Tibial nerve (tissue), 4 donors: ENCODE data around the gene SLX4. TPM values are rescaled to one million over a fixed set of nuclear protein-coding genes. Genes with fewer than 3 reads are reported as not detected.

ENCODE experiments used
- DNase-seq, 2 donors: peaks; one replicate each; pipeline ENCODE4 v3.0.0-alpha.2; 2019; ENCODE audit warnings: low spot score in 2 of 2
- H3K27ac ChIP-seq, 4 donors: fragments of 200-600 bp; sonication (generic) in 3 of 4; one replicate each; pipeline ENCODE4 v1.5.1; 2017 to 2019; ENCODE audit warnings: mild to moderate bottlenecking in 1 of 4
- H3K27me3 ChIP-seq, 2 donors: fragments of 200-600 bp; sonication (generic) in 1 of 2; one replicate each; pipeline versions ENCODE4 v1.5.1 to v1.6.0; 2017 to 2019
- H3K36me3 ChIP-seq, 3 donors: fragments of 200-600 bp; sonication (generic); one replicate each; pipeline ENCODE4 v1.5.1; 2018 to 2019
- H3K4me1 ChIP-seq, 4 donors: fragments of 200-600 bp; sonication (generic) in 3 of 4; one replicate each; pipeline ENCODE4 v1.5.1; 2017 to 2019
- H3K4me3 ChIP-seq, 4 donors: fragments of 200-600 bp; sonication (generic) in 3 of 4; one replicate each; pipeline ENCODE4 v1.5.1; 2017 to 2019; ENCODE audit warnings: mild to moderate bottlenecking in 1 of 4, moderate library complexity in 1 of 4
- H3K9me3 ChIP-seq, 4 donors: fragments of 200-600 bp; sonication (generic) in 3 of 4; one replicate each; pipeline ENCODE4 v1.5.1; 2017 to 2019
- CTCF ChIP-seq, 5 experiments: fragments of 200-600 bp in 3 of 5; fragments of 450-650 bp in 2 of 5; sonication (generic) in 3 of 5; IDR thresholded peaks; one replicate each; pipeline ENCODE4 v1.5.1; 2016 to 2019; ENCODE audit warnings: antibody characterized with exemption in 5 of 5, mild to moderate bottlenecking in 3 of 5, moderate library complexity in 2 of 5
- EP300 ChIP-seq, 2 donors: sonication (generic); formaldehyde crosslinking; IDR thresholded peaks; one replicate each; pipeline ENCODE4 v1.6.1; 2017; ENCODE audit warnings: antibody characterized with exemption in 2 of 2, mild to moderate bottlenecking in 1 of 2
- POLR2A ChIP-seq, 2 donors: fragments of 450-650 bp; IDR thresholded peaks; one replicate each; pipeline ENCODE4 v1.6.1; 2017; ENCODE audit warnings: antibody characterized with exemption in 2 of 2, mild to moderate bottlenecking in 2 of 2, moderate library complexity in 2 of 2
- WGBS, 2 donors: methylation state at CpG; one replicate each; pipeline ENCODE4 v1.1.5; 2018; 5-methylcytosine and 5-hydroxymethylcytosine counted together
- total RNA-seq, 4 donors: library from RNA; depleted of rRNA; stranded (reverse); fragments of >200 nt; gene quantifications; one replicate each; pipeline ENCODE4 v1.1.0, GENCODE V29; 2016

The SLX4 gene
- total RNA-seq, 4 donors from 2014 or later, result 4.8 to 8.1 (median 5.6) TPM

DNA sequence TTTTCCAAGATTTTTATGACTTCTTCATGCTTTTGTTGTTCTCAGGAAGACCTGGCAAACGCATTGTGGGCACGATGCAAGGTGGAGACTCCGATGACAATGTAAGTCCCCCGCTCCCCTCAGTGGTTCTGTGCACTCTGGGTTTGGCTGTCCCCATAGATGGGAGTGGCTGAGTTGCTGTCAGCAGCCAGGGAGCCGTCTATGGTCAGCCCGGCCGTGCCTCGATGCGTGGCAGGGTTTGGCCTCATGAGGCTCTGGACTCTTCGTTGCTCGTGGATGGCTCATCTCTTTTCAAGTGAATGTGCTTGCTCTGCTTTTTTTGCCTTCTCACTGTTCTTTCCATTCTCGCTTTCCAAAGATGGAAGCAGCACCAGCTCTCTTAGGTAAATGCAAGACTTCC lies 78.7 kb downstream of the SLX4 start:
- no peak for DNase-seq
- H3K4me3 ChIP-seq, result no peak overlapping the region
- H3K4me1 ChIP-seq, result no peaks in the 10 kb centered on the region
- no peaks in the 10 kb centered on the region for H3K9me3 ChIP-seq
- no peak overlapping the region for H3K27ac ChIP-seq
- TF ChIP-seq CTCF (IDR thresholded peaks at IDR 0.05) (no peak), POLR2A (IDR thresholded peaks at IDR 0.05) (no peak), EP300 (IDR thresholded peaks at IDR 0.05) (no peak)
- peaks cover 0 to 88% (median 0%) of the 10 kb centered on the region in 3 donors for H3K36me3 ChIP-seq
- no peaks in the 10 kb centered on the region for H3K27me3 ChIP-seq
- WGBS, 2 donors, result 94 to 97% methylated on average over 12 of the region's 12 CpGs

Other genes starting within 250 kb of the SLX4 start
- 10 to 100 TPM in 3 of 4 donors, 1 to 10 TPM in 1; 8.7 to 22.3 (median 14.0) TPM for gene ZSCAN32, start 210.6 kb downstream of the SLX4 start, total RNA-seq
- 10 to 100 TPM; 12.0 to 16.7 (median 13.1) TPM for gene ZNF174, start 210.4 kb downstream of the SLX4 start, total RNA-seq
- 1 to 10 TPM; 2.2 to 3.1 (median 2.7) TPM for gene ZNF597, start 168.1 kb downstream of the SLX4 start, total RNA-seq
- gene NAA60, start 167.9 kb downstream of the SLX4 start, total RNA-seq, result 10 to 100 TPM; 27.6 to 37.8 (median 28.0) TPM
- not detected for gene C16orf90, start 116.1 kb downstream of the SLX4 start, total RNA-seq
- 10 to 100 TPM; 22.3 to 36.9 (median 29.7) TPM for gene CLUAP1, start 110.6 kb downstream of the SLX4 start, total RNA-seq
- under 1 TPM; 0.59 to 0.90 (median 0.75) TPM for gene NLRC3, start 34.2 kb downstream of the SLX4 start, total RNA-seq
- 10 to 100 TPM; 14.4 to 32.0 (median 22.4) TPM for gene DNASE1, start 43.1 kb upstream of the SLX4 start, total RNA-seq
- 100 to 1,000 TPM in 1 of 4 donors, 10 to 100 TPM in 3; 61.6 to 146 (median 74.2) TPM for gene TRAP1, start 105.9 kb upstream of the SLX4 start, total RNA-seq